ENCODE results near the gene ANKRD6. TPM values are rescaled to one million over a fixed set of nuclear protein-coding genes. Genes with fewer than 3 reads are reported as not detected.

The ANKRD6 gene
- total RNA-seq, 1 experiment from 2014 or later: 2.4 TPM

- Histone ChIP-seq H3K27me3 (ENCODE audit: control insufficient read depth, insufficient read depth, low read length) (no peaks in the 10 kb centered on the region), H3K36me3 (ENCODE audit: control insufficient read depth, insufficient read depth, low read length) (no peaks in the 10 kb centered on the region), H3K4me3 (ENCODE audit: low read depth in 2 of 2, low read length in 2 of 2) (no peak overlapping the region), H3K27ac (ENCODE audit: low read length) (no peak overlapping the region), H3K9me3 (ENCODE audit: control insufficient read depth, insufficient read depth, low read depth, low read length) (no peaks in the 10 kb centered on the region), H3K4me1 (ENCODE audit: control insufficient read depth, insufficient read depth, low read length) (no peaks in the 10 kb centered on the region)
- BruUV-seq (replicated peaks): no TSS peak
- intact Hi-C loops (cut with micrococcal nuclease; ENCODE audit: unreplicated experiment) (no loop called here), in situ Hi-C loops (cut with HindIII; ENCODE audit: low pct_unique_long_range_greater_than_20kb, low sequenced_read_pairs) (no loop called here)
- ChIA-PET POLR2A (interaction anchor here (0.6 kb wide), 1 partner anchor 222 kb away, joined by 10 read pairs; no protein-coding TSS in a partner anchor), CTCF (interaction anchor here (0.6 kb wide), 1 partner anchor 220 kb away, joined by 3 read pairs; no protein-coding TSS in a partner anchor)
- DNase-seq (ENCODE audit: low read depth, low spot score): no peak
- no peak for TF ChIP-seq POLR2AphosphoS5 (IDR thresholded peaks at IDR 0.05; ENCODE audit: low read depth, low read length)
- TF ChIP-seq TCF7L2 (IDR thresholded peaks at IDR 0.05; ENCODE audit: low read depth, low read length): no peak
- TF ChIP-seq REST (IDR thresholded peaks at IDR 0.05; ENCODE audit: insufficient read depth in 1 of 2, low read depth in 2 of 2, low read length in 1 of 2): no peak
- TF ChIP-seq CTCF (IDR thresholded peaks at IDR 0.05): no peak
- no peak for TF ChIP-seq SIN3A (IDR thresholded peaks at IDR 0.05; ENCODE audit: borderline replicate concordance, insufficient read depth, low read depth, low read length)
- ATAC-seq: no peak
Measured at GRCh38 chr6:89599727-89600126, 166.8 kb downstream of the ANKRD6 start.

GRCh38 chr6:89602166-89602565 lies 169.2 kb downstream of the ANKRD6 start:
- intact Hi-C loops (cut with micrococcal nuclease; ENCODE audit: unreplicated experiment): no loop called here
- Histone ChIP-seq H3K27me3 (ENCODE audit: control insufficient read depth, insufficient read depth, low read length) (no peaks in the 10 kb centered on the region), H3K4me3 (ENCODE audit: low read depth in 2 of 2, low read length in 2 of 2) (no peak overlapping the region), H3K4me1 (ENCODE audit: control insufficient read depth, insufficient read depth, low read length) (no peaks in the 10 kb centered on the region), H3K9me3 (ENCODE audit: control insufficient read depth, insufficient read depth, low read depth, low read length) (no peaks in the 10 kb centered on the region), H3K36me3 (ENCODE audit: control insufficient read depth, insufficient read depth, low read length) (no peaks in the 10 kb centered on the region), H3K27ac (ENCODE audit: low read length) (no peak overlapping the region)
- ChIA-PET CTCF (no interaction called here), POLR2A (no interaction called here)
- no TSS peak for BruUV-seq (replicated peaks)
- DNase-seq (ENCODE audit: low read depth, low spot score): no peak
- in situ Hi-C loops (cut with HindIII; ENCODE audit: low pct_unique_long_range_greater_than_20kb, low sequenced_read_pairs): no loop called here
- TF ChIP-seq REST (IDR thresholded peaks at IDR 0.05; ENCODE audit: insufficient read depth in 1 of 2, low read depth in 2 of 2, low read length in 1 of 2) (no peak), CTCF (IDR thresholded peaks at IDR 0.05) (no peak), POLR2AphosphoS5 (IDR thresholded peaks at IDR 0.05; ENCODE audit: low read depth, low read length) (no peak), SIN3A (IDR thresholded peaks at IDR 0.05; ENCODE audit: borderline replicate concordance, insufficient read depth, low read depth, low read length) (no peak), TCF7L2 (IDR thresholded peaks at IDR 0.05; ENCODE audit: low read depth, low read length) (no peak)
- no peak for ATAC-seq
